ENCODE measurements around the gene TMEM100. TPM values are rescaled to one million over a fixed set of nuclear protein-coding genes. Genes with fewer than 3 reads are reported as not detected.

The TMEM100 gene
- polyA plus RNA-seq, 3 donors = 47.4 to 86.4 (median 54.7) TPM

DNA sequence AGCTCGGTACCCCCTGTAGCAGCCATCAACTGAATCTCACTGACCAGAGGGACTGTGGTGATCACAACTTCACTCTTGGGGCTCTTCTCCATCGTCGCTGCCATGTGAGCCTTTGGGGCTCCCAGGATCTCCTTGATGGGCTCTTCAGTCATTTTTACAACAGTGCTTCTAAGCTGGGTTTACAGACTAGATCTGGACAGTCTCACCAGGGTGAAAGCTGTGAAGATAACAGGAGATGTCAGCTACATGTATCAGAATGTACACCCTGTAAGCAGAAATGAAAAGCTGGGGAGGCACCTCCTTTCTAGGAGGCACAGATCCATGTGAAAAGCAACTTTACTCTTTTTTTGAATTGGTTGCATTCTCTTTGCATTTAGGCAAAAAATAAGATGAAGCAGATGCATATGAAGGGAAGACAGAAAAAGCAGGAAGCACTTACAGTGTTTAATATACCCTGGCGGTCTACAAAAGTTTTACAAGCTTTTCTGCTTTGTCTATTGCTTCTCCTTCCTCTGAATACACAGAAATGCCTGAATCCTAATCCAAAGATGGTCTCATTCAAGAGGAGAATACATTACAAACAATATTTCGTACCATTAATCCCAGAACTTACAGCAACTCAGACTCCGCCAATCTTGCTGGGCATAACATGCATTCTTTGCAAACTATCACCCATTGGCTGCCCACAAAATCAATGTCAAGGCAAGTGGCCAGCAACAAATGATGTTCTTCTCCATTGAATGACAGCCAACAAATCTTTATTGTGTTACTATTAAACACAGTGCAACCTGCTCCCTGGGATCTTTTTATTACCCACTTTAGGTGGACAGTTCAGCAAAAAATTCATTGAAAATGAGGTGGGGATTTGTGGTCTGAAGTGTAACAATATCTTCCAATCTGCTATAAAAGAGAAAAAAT, 1.5 kb downstream of the TMEM100 start:
- no peak for DNase-seq (ENCODE audit: low read depth in 3 of 3, low spot score in 2 of 3)

DNA sequence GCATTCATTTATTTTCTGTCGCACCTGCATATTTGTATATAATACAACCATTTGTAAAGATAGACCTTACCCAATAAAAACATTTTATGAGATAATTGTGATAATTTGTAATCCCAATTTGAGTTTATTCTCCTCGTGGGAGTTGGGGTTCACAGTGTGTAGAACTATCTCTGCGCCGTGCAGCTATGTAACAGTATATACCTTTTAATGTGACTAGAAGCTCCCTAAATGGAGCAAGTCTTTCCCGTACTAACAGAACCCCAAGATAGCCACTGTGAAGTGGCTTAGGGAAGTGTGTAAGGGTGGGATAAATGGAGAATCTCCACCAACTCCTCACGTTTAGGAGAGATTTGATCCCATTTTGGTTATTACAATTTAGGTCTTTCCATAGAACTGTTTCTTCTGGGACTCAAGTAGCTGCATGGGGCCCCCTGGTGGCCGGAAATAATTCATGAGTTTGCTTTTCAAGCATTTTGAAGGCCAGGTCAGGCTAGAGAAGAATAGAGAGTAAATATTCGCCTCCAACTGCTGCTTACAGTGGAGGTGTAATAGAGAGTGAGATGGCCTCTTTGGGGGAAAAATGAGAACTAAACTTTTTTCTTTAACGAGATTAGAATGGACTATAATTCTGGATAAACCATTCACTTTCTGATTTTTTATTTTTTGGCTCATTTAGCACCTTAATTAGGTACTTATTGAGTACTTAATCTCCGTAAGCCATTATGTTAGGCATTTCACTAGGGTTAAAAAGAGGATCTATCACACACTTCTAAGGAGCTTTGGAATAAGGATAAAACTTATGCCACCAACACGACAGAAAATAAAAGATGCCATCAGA, 4.5 kb downstream of the TMEM100 start:
- DNase-seq (ENCODE audit: low read depth in 3 of 3, low spot score in 2 of 3) = peak in 1 of 3 donors; percentile 83

DNA sequence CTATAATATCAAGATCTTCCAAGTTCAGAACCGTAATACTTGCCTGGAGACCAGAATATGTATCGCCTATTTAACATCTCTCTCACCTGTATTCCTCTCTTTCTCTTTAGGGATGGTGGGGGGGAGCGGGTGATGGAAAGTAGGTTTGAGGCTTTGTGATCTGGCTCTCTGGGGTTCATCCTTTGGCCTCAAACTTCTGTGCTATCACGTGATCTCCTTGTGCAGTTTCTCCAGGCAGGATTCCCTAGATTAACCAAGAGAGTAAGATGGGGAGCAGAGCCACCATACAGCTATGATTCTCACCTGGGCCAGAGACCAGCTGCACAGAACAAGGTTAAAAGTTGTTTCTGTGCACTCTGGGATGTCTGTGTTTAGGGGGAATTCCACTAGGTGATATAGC, 5.2 kb downstream of the TMEM100 start:
- DNase-seq (ENCODE audit: low read depth in 3 of 3, low spot score in 2 of 3) = no peak

DNA sequence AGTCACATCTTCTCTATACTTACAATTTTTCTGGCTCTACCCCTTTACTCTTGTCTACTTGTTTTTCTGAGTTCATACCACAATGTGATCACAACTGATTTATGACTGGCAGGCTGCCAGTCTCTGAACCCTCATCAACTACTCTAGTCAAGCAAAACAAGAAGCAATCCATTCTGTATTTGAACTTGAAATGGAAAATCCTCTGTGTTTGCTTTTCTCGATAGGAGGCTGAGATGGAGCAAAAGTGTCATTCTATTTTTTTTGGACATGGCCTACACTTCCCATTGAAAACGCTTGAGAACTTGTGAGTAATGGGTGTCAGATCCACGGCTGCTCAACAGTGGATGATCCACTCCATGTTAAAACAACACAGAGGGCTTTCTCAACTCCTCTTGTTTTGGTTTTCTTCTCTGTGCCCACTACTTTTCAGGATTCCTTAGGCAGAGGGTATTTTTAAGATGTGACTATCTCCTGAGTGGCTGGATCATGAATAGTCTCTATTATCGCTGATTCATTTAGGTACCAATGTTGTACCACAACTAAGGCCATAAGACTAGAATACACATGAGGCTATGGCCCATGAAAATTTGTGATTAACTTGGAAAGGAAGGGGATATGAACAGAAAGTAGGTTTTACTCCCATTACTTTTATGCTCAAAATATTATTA, 11.7 kb downstream of the TMEM100 start:
- DNase-seq (ENCODE audit: low read depth in 3 of 3, low spot score in 2 of 3) = no peak

DNA sequence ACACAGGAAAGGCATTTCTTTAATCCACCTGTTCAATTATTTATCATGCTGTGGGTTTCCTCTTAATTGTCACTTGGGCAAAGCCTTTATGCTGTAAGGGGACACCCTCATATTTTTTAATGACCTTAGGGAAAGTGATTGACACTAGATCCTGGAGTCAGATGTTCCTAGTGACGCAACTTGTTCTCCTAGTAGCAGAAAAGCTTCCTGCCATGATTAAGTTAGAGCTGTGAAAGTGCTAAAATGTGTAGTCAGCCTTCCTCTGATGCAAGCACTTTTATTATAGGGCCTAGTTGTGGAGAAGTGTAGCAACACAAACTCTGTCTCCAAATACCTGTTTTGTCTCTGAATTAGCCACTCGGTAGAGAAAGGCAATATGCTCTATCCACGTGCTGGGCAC, 12.3 kb downstream of the TMEM100 start:
- DNase-seq (ENCODE audit: low read depth in 3 of 3, low spot score in 2 of 3) = no peak

DNA sequence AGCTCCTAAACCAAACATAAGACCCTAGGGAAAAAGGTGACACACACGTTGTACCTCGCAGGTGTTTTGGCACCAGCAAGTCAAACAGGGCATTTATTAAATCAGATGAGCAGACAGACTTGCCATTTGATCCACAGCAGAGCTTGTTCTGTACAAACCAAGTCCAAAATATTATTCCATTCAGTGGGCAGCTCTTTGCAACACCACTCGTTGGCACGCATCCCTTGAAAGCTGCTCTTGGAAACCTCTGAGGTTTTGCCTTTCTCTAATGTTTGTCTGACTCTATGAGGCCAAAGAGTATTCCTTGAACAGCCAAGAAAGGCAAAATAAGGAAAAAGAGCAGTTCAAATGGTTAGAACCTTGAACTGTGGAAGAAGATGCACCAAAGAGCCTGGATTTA, 12.7 kb downstream of the TMEM100 start:
- DNase-seq (ENCODE audit: low read depth in 3 of 3, low spot score in 2 of 3) = no peak

DNA sequence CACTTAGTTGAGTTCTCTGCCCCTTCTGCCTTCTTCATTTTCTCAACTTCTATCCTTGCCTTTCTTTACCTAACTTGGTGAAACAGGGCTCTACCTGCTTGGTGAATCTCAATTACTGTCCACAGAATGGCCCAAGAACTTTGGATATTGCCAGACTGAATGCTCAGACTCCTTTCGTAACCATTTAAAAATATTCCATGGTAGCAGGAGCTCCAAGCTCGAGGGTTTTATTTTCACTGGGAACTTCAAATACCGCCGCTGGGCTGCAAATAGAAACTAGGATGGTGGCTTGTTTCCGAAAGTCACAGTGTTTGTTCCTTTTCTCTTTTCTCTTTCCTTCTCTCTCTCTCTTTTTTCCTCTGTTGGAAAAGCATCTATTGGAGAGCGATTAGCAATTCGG, 13.2 kb downstream of the TMEM100 start:
- DNase-seq (ENCODE audit: low read depth in 3 of 3, low spot score in 2 of 3) = no peak

DNA sequence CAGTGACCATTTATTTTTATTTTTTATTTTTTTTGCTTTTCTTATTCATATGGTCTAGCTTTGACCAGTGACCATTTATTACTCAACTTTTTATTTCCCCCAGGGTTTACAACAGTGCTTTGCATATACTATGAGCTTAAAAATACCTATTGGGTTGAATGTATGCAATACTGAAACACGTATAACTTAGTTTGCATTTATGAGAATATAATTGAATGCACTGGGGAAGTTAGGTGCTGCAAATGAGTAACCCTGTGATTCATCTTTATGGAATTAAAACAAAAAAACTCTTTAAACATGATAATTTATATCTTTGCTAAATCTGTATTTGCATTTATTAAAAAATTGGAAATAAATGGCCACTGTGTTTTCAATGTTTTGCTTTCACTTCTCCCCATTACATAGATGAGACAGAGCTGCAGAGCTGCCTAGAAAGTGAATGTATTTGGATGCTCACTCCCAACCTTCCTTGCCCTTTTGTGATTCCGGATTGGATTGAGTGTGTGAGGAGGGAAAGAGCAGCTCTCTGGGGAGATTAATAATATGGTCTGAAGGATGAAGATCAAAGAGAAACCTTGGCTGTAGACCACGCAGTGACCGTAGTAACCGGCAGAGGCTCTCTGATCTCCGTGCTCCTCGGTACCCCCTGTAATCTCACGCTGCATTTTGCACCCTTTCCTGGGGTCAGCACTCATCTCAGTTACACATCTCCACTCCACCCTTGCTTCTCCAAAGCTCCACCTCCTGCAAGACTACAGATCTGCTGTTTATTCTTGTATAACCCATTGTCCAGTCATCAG, 14.3 kb downstream of the TMEM100 start:
- DNase-seq (ENCODE audit: low read depth in 3 of 3, low spot score in 2 of 3) = no peak

DNA sequence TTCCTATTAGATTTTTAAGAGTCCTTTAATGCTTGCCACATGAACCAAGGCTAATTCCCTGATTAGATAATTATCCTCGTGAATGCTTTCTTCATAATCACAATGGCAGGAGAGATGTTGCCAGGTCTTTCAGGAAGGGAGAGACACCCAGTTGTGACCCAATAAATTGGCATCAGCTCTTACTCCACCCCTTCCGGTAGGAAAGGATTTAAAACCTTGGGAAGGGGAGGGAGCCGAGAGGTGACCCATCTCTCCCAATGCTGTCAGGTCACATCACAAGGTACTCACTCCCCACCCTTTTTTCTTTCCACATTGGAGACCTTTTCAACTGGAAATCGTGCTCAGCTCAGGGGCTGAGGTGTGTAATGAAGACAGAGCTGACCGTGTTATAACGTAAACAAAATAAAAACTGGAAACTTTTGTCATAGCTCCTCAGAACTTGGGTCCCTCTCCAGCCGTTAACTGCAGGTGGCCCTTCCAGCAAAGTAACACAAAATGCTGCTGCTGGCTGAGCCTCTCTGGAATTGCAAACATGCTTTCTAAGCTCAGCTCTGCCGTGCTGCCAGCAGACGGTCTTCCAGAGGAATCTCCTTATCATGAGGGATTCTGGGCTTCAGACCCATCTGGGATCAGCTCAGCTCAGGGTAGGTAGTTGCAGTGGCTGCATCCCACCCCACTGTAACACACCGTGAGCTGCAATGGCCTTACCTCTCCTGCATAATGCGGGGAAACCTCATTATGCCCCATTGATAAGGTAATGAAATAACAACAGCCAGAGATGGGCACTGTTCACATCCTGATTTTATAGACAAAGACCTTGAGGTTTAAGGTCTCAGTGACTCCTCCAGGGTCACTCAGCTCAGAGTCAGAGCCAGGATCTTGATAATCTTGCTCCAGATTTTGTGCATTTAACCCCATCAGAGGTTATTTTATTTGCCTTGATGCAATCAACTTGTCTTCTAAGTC, 15.6 kb downstream of the TMEM100 start:
- DNase-seq (ENCODE audit: low read depth in 3 of 3, low spot score in 2 of 3) = no peak

DNA sequence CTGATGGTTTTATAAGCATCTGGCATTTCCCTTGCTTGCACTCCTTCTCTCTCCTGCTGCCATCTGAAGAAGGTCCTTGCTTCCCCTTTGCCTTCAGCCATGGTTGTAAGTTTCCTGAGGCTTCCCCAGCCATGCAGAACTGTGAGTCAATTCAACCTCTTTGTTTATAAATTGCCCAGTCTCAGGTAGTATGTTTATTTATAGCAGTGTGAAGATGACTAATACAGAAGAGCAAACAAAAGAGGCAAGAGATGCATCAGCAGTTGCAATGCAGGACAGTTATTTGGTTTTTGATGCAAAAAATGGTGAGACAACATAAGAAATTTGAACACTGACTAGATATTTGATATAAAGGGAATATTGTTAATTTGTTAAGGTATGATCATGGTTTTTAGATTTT, 16.8 kb downstream of the TMEM100 start:
- DNase-seq (ENCODE audit: low read depth in 3 of 3, low spot score in 2 of 3) = no peak

DNA sequence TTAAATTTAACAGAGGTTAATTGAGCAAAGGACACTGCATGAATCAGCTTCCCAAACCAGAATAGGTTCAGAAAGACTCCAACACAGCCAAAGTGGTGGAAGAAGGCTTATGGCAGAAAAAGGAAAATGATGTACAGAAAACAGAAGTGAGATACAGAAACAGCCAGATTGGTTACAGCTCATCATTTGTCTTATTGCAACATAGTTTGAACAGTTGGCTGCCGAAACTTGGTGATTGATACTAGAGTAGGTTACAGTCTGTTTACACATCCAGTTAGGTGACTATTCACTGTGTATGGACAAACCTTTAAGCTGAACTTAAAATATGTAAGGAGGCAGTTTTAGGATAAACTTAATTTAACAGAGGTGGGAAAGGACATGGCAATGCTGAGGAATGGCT, 18.3 kb downstream of the TMEM100 start:
- no peak for DNase-seq (ENCODE audit: low read depth in 3 of 3, low spot score in 2 of 3)

DNA sequence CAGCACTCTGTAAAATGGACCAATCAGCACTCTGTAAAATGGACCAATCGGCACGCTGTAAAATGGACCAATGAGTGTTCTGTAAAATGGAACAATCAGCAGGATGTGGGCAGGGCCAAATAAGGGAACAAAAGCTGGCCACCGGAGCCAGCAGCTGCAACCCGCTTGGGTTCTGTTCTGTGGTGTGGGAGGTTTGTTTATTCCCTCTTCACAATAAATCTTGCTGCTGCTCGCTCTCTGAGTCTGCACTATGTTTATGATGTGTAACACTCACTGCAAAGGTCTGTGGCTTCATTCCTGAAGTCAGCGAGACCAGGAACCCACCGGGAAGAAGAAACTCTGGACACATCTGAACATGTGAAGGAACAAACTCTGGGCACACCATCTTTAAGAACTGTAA, 20.5 kb downstream of the TMEM100 start:
- DNase-seq (ENCODE audit: low read depth in 3 of 3, low spot score in 2 of 3) = no peak

DNA sequence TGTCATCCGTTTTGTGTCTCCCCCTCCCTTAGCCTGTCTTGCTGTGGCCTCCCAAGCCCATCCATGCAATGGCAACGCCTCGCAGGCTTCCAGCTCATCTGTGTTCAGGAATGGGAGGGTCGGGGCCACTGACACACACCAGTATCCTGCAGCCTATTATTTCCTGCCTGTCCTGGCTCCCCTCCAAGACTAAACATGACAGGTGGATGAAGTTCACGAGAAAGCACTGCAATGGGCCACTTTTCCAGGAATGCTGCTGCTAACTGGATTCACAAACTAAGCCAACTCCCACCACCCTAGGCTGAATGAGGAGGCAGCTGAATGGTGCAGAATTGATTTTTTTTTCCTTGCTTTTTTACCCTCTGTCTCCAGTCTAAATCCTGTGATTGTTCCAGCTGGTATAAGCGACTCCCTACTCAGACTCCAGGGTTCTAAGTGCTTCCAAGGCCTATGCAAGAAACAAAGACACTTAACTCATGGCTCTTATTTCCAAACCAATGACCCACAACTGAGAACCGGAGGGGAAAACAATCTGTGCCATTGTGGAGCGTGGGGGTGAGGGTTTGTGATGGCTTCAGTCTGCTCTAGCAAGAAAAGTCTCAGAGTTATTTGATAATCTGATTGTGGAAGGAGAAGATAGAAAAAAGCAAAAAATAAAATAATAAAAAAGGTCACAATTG, 23.3 kb downstream of the TMEM100 start:
- peak in 1 of 3 donors; percentile 66 for DNase-seq (ENCODE audit: low read depth in 3 of 3, low spot score in 2 of 3)

DNA sequence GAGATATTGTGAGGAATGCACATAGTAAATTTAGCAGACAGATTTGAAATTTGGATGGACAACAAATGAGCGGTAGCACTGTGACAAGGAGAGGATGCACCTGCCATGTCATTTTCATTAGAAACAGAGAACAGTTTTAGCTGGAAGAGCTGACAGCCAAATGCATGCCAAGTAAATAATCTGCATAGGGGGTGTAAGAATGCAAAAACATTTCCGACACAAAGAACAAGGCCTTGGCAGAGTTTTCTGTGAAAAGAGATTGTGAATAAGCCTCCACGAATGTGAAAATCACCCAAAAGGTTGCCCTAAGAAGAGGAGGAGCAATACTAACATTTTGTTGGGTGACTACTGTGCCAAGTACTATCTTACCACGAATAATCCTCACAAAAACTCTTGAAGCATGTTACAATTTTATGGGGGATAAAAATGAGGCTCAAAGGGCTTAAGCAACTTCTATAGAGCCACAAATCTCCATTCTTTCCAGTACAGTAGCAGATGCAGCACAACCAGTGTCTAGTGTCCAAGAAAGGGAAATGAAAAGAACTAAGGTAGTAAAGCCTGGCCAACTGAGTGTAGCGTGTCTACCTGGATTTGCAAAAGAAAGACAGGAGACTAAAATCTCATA, 28.3 kb downstream of the TMEM100 start:
- no peak for DNase-seq (ENCODE audit: low read depth in 3 of 3, low spot score in 2 of 3)

DNA sequence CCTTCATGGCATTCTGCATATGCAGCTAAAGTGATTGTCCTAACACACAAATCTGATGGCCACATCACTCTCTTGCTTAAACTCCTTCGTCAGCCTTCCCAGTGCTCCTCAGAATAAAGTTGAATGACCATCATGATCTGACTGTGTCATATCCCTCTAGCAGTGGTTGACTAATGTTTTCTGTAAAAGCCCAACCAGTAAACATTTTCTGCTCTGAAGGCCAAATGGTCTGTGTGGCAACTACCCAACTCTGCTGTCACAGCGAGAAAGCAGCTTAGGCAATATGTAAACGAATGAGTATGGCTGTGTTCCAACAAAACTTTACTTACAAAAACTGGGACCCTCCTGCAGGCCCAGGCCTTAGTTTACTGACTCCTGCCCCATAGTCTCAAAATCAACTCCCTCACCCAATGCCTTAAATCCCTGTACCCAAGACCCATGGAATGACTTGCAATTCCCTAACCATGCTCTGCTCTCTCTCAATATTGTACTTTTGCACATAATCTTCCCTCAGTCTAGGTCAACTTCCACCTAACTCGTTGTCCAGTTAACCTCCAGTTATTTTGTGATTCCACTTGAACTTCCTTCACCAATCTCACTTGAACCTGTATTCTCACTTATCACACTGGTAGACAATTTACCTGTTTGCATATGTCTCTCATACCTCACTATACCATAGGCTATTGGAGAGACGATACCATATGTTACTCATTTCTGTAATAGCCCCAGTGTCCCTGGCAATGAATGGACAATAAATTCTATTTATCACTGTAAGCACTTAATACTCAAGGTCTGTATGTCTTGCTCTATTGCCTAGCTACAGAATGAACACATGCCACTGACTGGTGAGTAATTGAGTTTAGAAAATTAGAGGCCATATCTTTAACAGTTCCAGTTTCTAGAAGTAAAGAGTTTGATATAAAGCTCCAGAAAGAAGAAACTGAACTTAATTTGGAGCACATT, 29.1 kb downstream of the TMEM100 start:
- no peak for DNase-seq (ENCODE audit: low read depth in 3 of 3, low spot score in 2 of 3)

DNA sequence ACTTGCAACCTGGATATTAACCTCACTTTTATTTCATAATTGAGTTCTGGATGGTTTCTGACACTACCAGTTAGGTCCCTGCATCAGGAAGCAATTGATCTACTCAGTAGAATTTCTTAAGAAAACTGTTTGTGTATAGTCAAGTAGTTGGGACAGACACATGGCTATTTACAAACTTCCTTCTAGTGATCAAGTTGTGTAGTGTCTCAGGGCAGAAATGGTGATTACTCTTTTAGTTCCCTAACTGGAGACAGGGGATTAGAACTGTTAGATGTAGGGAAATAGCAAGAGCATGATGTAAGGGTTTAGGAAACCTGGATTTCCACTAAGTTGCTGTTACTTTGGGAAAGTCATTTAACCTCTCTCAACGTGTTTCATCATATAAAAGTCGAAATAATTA, 30.4 kb downstream of the TMEM100 start:
- no peak for DNase-seq (ENCODE audit: low read depth in 3 of 3, low spot score in 2 of 3)

DNA sequence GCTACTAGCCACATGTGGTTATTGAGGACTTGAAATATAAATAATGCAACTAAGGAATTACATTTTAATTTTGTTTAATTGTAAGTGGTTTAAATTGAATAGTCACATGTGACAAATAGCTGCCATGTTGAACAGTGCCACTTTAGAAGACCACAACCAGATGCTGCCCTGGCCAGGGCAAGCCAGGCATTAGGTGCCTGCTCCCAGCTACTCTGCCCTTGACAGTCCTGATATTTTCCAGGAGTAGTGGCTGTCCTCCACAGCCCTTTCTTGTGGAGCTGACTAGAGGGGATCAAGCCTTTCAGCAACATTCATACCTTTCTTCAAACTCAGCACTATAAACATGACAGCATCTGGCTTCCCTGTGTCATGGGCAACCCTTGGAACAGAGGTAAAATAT, 31.0 kb downstream of the TMEM100 start:
- no peak for DNase-seq (ENCODE audit: low read depth in 3 of 3, low spot score in 2 of 3)

Measured in right renal cortex interstitium (tissue), 3 donors.